ENCODE results near the gene EMC10.
"Not testable (repeated sequence)": the region's sequence is repeated elsewhere in the genome, so short reads cannot be mapped to it uniquely, and the experiment has no call there.

EMC10 gene

GRCh38 chr19:50476224-50476906, at the start of gene EMC10, which contains the start of gene GARIN5A:
EMC10 (plus strand) TSS chr19:50476507; CDS start chr19:50476545, 38 bp downstream.
GARIN5A (minus strand) TSS chr19:50476848; CDS start chr19:50476388, 460 bp downstream.
- peak; percentile 79 to 83 for DNase-seq (ENCODE audit: low read depth in 2 of 2)

- no peak for DNase-seq (ENCODE audit: low read depth in 2 of 2)
Observed at GRCh38 chr19:50427318-50427925, 48.9 kb upstream of the EMC10 start.

DNA sequence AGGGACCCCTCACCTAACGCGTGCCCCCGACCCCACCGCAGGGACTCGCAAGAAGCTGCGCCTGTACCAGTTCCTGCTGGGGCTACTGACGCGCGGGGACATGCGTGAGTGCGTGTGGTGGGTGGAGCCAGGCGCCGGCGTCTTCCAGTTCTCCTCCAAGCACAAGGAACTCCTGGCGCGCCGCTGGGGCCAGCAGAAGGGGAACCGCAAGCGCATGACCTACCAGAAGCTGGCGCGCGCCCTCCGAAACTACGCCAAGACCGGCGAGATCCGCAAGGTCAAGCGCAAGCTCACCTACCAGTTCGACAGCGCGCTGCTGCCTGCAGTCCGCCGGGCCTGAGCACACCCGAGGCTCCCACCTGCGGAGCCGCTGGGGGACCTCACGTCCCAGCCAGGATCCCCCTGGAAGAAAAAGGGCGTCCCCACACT, 48.3 kb upstream of the EMC10 start:
- no peak for DNase-seq (ENCODE audit: low read depth in 2 of 2)

GRCh38 chr19:50428772-50429463, 47.4 kb upstream of the EMC10 start:
- DNase-seq (ENCODE audit: low read depth in 2 of 2): no peak

DNA sequence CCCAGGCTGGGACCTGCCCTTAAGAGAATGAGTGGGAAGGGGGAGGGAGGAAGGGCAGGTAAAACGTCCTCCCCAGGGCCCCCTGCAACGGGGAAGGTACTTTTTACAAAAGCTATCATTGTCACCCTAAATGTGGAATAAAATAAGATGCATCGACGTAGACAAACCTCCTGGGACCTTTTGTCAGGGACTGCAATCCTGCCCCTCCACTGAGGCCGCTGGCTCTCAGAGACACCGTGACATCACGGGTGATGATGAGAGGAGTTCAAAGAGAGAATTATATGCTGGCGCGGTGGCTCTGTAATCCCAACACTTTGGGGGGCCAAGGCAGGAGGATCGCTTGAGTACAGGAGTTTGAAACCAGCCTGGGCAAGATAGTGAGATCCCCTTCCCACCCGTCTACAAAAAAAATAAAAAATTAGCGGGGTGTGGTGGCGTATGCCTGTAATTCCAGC, 45.4 kb upstream of the EMC10 start:
- no peak for DNase-seq (ENCODE audit: low read depth in 2 of 2)

GRCh38 chr19:50431343-50432220, 44.7 kb upstream of the EMC10 start:
- peak; percentile 55 to 84 for DNase-seq (ENCODE audit: low read depth in 2 of 2)

GRCh38 chr19:50432221-50433028, 43.9 kb upstream of the EMC10 start, which contains the start of gene MYBPC2:
MYBPC2 (plus strand) TSS chr19:50432892; CDS start chr19:50432954, 62 bp downstream.
- DNase-seq (ENCODE audit: low read depth in 2 of 2): no peak

DNA sequence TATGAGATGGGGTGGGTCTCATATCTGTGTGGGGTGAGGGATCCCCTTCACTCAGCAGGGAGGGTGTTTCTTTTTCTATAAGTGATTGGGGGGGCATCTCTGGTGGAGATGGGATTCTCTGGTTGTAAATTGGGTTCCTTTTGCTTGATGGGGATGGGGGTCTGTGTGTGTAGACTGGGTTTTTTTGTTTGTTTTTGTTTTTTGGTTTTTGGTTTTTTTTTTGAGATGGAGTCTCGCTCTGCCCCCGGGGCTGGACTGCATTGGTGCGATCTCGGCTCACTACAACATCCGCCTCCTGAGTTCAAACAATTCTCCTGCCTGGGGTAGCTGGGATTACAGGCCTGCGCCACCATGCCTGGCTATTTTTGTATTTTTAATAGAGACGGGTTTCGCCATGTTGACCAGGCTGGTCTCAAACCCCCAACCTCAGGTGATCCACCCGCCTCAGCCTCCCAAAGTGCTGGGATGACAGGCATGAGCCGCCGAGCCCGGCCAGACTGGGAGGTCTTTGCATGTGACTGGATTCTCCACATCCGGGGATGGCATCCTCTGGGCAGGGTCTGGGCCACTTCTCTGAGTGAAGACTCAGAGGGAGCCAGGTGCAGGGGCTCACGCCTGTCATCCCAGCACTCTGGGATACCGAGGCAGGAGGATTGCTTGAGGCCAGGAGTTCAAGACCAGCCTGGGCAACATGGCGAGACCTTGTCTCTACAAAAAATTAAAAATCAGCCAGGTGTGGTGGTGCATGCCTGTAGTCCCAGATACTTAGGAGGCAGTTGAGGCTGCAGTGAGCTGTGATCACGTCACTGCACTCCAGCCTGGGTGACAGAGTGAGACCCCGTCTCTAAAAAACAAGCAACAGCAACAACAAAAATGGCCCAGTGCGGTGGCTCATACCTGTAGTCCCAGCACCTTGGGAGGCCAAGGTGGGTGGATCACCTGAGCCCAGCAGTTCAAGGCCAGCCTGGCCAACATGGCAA, 42.8 kb upstream of the EMC10 start:
- no peak for DNase-seq (ENCODE audit: low read depth in 2 of 2)

GRCh38 chr19:50434525-50434924, 41.8 kb upstream of the EMC10 start:
- DNase-seq (ENCODE audit: low read depth in 2 of 2): no peak

- no peak for DNase-seq (ENCODE audit: low read depth in 2 of 2)
Observed at GRCh38 chr19:50435221-50435620, 41.1 kb upstream of the EMC10 start.

GRCh38 chr19:50435627-50436026, 40.7 kb upstream of the EMC10 start:
- DNase-seq (ENCODE audit: low read depth in 2 of 2): no peak

DNA sequence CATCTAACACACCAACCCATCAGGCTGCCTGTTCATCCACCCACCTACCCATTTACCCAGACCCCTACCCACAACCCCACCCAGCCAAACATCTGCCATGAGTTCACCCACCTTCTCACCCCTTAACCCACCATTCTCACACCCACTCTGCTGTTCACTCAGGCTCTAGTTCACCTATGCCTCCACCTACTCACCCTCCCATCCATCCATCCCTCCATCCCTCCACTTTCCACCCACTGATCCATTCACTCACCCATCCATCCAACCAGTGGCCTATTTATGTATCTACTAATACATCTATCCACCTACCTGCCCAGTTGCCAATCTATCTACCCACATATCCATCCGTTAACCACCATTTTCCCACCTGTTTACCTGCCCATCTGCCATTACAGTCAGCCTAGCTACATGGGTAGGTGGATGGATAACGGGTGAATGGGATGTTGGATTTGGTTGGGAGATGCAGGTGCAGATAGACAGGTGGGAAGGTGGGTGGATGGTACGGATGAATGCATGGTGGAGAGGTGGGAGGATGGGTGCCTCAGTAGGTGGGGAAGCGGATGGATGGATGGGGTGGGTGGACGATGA, 38.4 kb upstream of the EMC10 start:
- DNase-seq (ENCODE audit: low read depth in 2 of 2): no peak

DNA sequence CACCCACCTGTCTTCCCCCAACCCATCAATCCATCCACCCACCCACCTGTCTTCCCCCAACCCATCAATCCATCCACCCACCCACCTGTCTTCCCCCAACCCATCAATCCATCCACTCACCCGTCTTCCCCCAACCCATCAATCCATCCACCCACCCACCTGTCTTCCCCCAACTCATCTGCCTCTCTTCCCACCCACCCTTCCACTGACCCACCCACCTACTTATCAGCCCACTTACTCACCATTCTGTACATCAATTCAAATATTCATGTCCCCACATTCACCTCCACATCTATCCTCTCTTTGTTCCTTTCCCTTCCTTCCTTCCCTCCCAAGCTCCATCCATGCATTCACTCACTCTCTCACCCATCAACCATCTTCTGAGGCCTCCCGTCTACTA, 37.2 kb upstream of the EMC10 start:
- not testable (repeated sequence) for DNase-seq (ENCODE audit: low read depth in 2 of 2)

DNA sequence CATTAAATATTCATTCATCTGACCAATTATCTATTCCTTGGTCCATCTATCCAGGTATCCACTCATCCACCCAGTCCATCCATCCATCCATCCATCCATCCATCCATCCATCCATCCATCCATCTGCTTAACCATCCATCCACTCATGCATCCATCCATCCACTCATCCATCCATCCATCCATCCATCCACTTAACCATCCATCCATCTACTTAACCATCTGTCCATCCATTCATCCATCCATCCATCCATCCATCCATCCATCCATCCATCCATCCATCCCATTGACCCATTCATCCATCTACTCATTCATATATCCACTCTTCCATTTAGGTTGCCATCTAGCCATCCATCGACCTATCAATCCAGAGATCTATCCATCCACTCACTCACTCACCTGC, 32.2 kb upstream of the EMC10 start:
- no peak for DNase-seq (ENCODE audit: low read depth in 2 of 2)

GRCh38 chr19:50447053-50447452, 29.3 kb upstream of the EMC10 start:
- DNase-seq (ENCODE audit: low read depth in 2 of 2): no peak

- DNase-seq (ENCODE audit: low read depth in 2 of 2): no peak
Observed at GRCh38 chr19:50447750-50448149, 28.6 kb upstream of the EMC10 start.

DNA sequence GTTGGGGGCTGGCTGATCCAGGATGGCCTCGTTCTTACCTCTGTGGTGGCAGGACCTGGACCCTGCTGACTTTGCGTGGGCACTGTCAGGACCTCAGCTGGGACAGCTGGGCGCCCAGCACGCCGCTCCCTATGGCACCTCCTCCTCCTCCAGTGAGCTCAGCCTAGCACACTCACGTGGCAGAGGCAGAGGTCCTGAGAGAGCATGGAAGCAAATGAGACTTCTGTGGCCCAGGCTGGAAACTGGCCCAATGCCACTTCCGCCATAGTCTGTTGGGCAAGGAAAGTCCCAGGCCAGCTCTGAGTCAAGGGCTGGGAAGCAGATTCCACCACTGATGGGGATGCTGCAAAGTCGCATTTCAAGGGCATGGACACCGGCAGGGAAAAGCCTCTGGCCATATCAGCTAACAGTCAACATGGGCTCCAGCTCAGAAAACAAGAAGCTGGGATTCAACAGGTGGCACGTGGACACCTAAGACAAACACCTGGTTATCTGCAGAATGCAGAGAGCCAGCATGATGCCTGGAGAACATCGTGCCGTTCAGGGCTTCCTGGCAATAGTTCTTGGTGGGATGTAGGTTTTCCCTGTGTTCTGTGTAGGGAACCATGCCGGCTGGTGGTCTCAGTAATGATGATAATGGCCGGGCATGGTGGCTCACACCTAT, 26.9 kb upstream of the EMC10 start:
- DNase-seq (ENCODE audit: low read depth in 2 of 2): no peak

- DNase-seq (ENCODE audit: low read depth in 2 of 2): no peak
Observed at GRCh38 chr19:50450369-50451222, 25.7 kb upstream of the EMC10 start.
